Measurements from ENCODE around the gene PRDM16. TPM values are rescaled to one million over a fixed set of nuclear protein-coding genes. Genes with fewer than 3 reads are reported as not detected.

The PRDM16 gene
- total RNA-seq, 1 experiment from 2014 or later, result 0.17 TPM

DNA sequence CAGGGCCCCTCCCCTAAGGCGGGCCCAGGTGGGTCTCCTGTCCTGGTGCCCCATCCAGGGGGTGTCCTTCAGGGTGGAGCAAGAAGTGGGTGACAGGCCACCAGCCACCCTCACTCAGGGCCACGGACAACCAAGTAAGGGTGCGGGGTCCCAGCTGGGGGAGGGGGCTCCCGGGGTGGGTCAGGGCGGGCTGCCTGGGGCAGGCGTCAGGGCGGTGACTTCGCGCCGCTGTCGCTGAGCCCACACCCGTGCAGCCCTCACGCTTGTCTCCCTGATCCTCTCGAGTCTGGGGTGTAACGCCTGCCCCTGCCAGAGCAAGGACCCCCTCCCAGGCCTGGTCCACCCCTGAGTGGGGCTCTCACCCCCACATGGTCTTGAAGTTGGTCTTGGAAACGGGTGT is 407.7 kb downstream of the PRDM16 start:
- Histone ChIP-seq H4K5ac (ENCODE audit: insufficient read length, low read depth, low read length) (no peak overlapping the region), H3T11ph (ENCODE audit: low read length) (no peak overlapping the region), H2BK120ac (ENCODE audit: low read depth, low read length, poor library complexity, severe bottlenecking) (no peak overlapping the region), H4K91ac (ENCODE audit: insufficient read length, low read depth, low read length) (no peak overlapping the region), H3K4me2 (ENCODE audit: insufficient read depth, insufficient read length, low read length) (no peak overlapping the region), H3K9me3 (ENCODE audit: control insufficient read depth, low read depth, low read length) (no peaks in the 10 kb centered on the region), H3K9ac (ENCODE audit: extremely low read depth, insufficient read length, low read length) (no peak overlapping the region), H3K27me3 (ENCODE audit: insufficient read depth, low read length) (no peaks in the 10 kb centered on the region), H3K23ac (ENCODE audit: insufficient read length, low read depth, low read length) (no peak overlapping the region), H3K56ac (ENCODE audit: insufficient read length, low read depth, low read length) (no peak overlapping the region), H3K18ac (ENCODE audit: insufficient read length, low read depth, low read length) (no peak overlapping the region), H3K23me2 (ENCODE audit: insufficient read length, low read depth, low read length, poor library complexity, severe bottlenecking) (no peaks in the 10 kb centered on the region), H2BK5ac (ENCODE audit: insufficient read length, low read length) (no peak overlapping the region), H3K14ac (ENCODE audit: insufficient read depth, low read length) (no peak overlapping the region), H2BK15ac (ENCODE audit: low read depth, low read length) (no peak overlapping the region), H2BK20ac (ENCODE audit: low read depth, low read length, poor library complexity, severe bottlenecking) (no peak overlapping the region), H3K4me1 (ENCODE audit: insufficient read depth, low read length) (no peaks in the 10 kb centered on the region), H2AFZ (ENCODE audit: low read length) (no peak overlapping the region), H3K4ac (ENCODE audit: low read depth, low read length) (no peak overlapping the region), H4K20me1 (ENCODE audit: control insufficient read depth, insufficient read depth, insufficient read length) (peaks cover 4% of the 10 kb centered on the region), H3K27ac (ENCODE audit: insufficient read length, low read depth, low read length) (no peak overlapping the region), H3K79me2 (ENCODE audit: insufficient read depth, low read length) (no peaks in the 10 kb centered on the region), H2BK12ac (ENCODE audit: insufficient read length, low read depth, low read length) (no peak overlapping the region), H4K8ac (replicated peaks; ENCODE audit: insufficient read length, low read depth, low read length) (no peak overlapping the region), H3K79me1 (ENCODE audit: insufficient read depth, low read depth, low read length, poor library complexity, severe bottlenecking) (no peaks in the 10 kb centered on the region), H2AK5ac (ENCODE audit: insufficient read length, low read length) (no peak overlapping the region)
- DNase-seq, result no peak
- Mint-ChIP-seq H3K4me1 (peaks cover 5% of the 10 kb centered on the region in 2 experiments), H3K27ac (no peak overlapping the region), H3K27me3 (ENCODE audit: low read depth) (no peaks in the 10 kb centered on the region), H3K36me3 (ENCODE audit: insufficient read depth in 1 of 3, low read depth in 3 of 3) (peaks cover 4 to 21% (median 14%) of the 10 kb centered on the region in 3 experiments; a peak in 5 of 7 replicates), H3K9me3 (no peaks in the 10 kb centered on the region), H3K4me3 (no peak overlapping the region)
- no CpG with 5 or more reads among the region's 16 CpGs for WGBS (ENCODE audit: extremely low coverage, insufficient read length, low lambda C conversion rate)
- TF ChIP-seq CTCF (conservative IDR thresholded peaks at IDR 0.05), result no peak

Data from H9 (cell line).